PC-3 (cell line): ENCODE measurements around the gene RGL2. TPM values are rescaled to one million over a fixed set of nuclear protein-coding genes. Genes with fewer than 3 reads are reported as not detected.

Experiments
- ATAC-seq: fragments of 200-7000 bp; cut with Tn5 transposase; 2 replicates; pipeline ENCODE4 v1.9.1; 2020; ENCODE audit warnings: mild to moderate bottlenecking, moderate library complexity
- BruUV-seq: library from RNA; stranded (reverse); fragments of 400-500 nt; replicated peaks from 2 replicates; lab custom pipeline; 2021; lab: Mats Ljungman, UMichigan
- CTCF ChIA-PET: fragments of 300-600 bp; sonication (Branson Sonifier 250); formaldehyde crosslinking; loops from one replicate; lab custom pipeline; 2022; ENCODE audit warnings: antibody characterized with exemption; lab: Charles Lee
- POLR2A ChIA-PET: fragments of 300-600 bp; sonication (Branson Sonifier 250); formaldehyde crosslinking; loops from one replicate; lab custom pipeline; 2022; ENCODE audit warnings: antibody characterized with exemption; ENCODE audit not compliant: unreplicated experiment; lab: Charles Lee
- DNase-seq: peaks from one replicate; pipeline ENCODE4 v3.0.0-alpha.2; 2015
- H2AFZ ChIP-seq: fragments of 300-600 bp; sonication (generic); 2 replicates; pipeline ENCODE4 v1.6.0; 2016; ENCODE audit warnings: antibody characterized with exemption, low read length
- H3F3A ChIP-seq: fragments of 300-600 bp; sonication (generic); one replicate; pipeline ENCODE4 v1.6.0; 2017; ENCODE audit warnings: antibody characterized with exemption, low read length, control low read depth, mild to moderate bottlenecking; ENCODE audit not compliant: unreplicated experiment
- H3K27ac ChIP-seq: fragments of 300-600 bp; sonication (generic); 2 replicates; pipeline ENCODE4 v1.5.1; 2016; ENCODE audit warnings: mild to moderate bottlenecking, low read length
- H3K27me3 ChIP-seq: fragments of 300-600 bp; sonication (generic); 2 replicates; pipeline ENCODE4 v1.6.1; 2016; ENCODE audit warnings: low read length, mixed read lengths
- H3K36me3 ChIP-seq: fragments of 300-600 bp; sonication (generic); 2 replicates; pipeline ENCODE4 v1.6.1; 2016; ENCODE audit warnings: low read depth, mixed run types, low read length, mixed read lengths
- H3K4me1 ChIP-seq: fragments of 300-600 bp; sonication (generic); 2 replicates; pipeline ENCODE4 v1.5.1; 2016; ENCODE audit warnings: low read length; ENCODE audit not compliant: insufficient read depth
- H3K4me2 ChIP-seq: fragments of 300-600 bp; sonication (generic); 2 replicates; pipeline ENCODE4 v1.6.0; 2016; ENCODE audit warnings: low read length
- H3K4me3 ChIP-seq: fragments of 300-600 bp; sonication (generic); 2 replicates; pipeline ENCODE4 v1.5.1; 2016; ENCODE audit warnings: mild to moderate bottlenecking, low read length, mixed read lengths
- H3K79me2 ChIP-seq: fragments of 300-600 bp; sonication (generic); 2 replicates; pipeline ENCODE4 v1.6.1; 2017; ENCODE audit warnings: low read length, mixed read lengths
- H3K9ac ChIP-seq: fragments of 300-600 bp; sonication (generic); 2 replicates; pipeline ENCODE4 v1.6.0; 2016; ENCODE audit warnings: mild to moderate bottlenecking, low read length
- H3K9me2 ChIP-seq: fragments of 300-600 bp; sonication (generic); replicated peaks from 2 replicates; pipeline ENCODE4 v1.6.1; 2016; ENCODE audit warnings: mixed run types, low read length, mixed read lengths
- H3K9me3 ChIP-seq: fragments of 300-600 bp; sonication (generic); 2 replicates; pipeline ENCODE4 v1.6.1; 2016; ENCODE audit warnings: low read length, mixed read lengths
- H4K20me1 ChIP-seq: fragments of 300-600 bp; sonication (generic); 2 replicates; pipeline ENCODE4 v1.6.1; 2016; ENCODE audit warnings: low read length, mixed read lengths
- EZH2 ChIP-seq: fragments of 300-600 bp; sonication (generic); IDR thresholded peaks from one replicate; pipeline ENCODE4 v1.6.1; 2017; ENCODE audit warnings: antibody characterized with exemption, mild to moderate bottlenecking, low read length; ENCODE audit not compliant: unreplicated experiment
- EZH2phosphoT487 ChIP-seq: fragments of 300-600 bp; sonication (generic); IDR thresholded peaks from 2 replicates; pipeline ENCODE4 v1.6.1; 2018; ENCODE audit warnings: mild to moderate bottlenecking, antibody characterized with exemption, low read length, borderline replicate concordance
- intact Hi-C: fragments of 100-400 bp; cut with micrococcal nuclease; formaldehyde crosslinking; loops from 2 replicates; pipeline ENCODE4 v1.9.0; 2023
- total RNA-seq: library from RNA; depleted of rRNA; stranded (reverse); fragments of >200 nt; gene quantifications from 2 replicates; pipeline ENCODE4 v1.2.3, GENCODE V29; 2014
- TF ChIP-seq, protein P1 (sequence below): fragments of 300-600 bp; sonication (generic); conservative IDR thresholded peaks from 2 replicates; pipeline ENCODE4 v1.5.1; 2017; ENCODE audit warnings: antibody characterized with exemption, low read depth, mild to moderate bottlenecking, low read length

RGL2 gene
- total RNA-seq, 1 experiment from 2014 or later = 34.9 TPM

DNA sequence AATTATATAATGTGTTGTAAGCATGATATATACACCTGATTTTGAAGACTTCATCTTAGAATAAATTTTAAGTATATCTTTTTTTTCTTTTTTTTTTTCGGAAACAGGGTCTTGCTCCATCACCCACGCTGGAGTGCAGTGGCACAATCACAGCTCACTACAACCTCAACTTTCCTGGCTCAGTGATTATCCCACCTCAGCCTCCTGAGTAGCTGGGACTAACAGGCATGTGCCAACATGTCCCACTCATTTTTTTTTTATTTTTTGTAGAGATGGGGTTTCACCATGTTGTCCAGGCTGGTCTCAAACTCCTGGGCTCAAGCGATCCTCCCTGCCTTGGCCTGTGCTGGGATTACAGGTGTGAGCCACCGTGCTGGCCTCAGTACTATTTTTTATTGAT is 44.2 kb downstream of the RGL2 start:
- H3K9ac ChIP-seq = no peak overlapping the region
- peaks cover 14% of the 10 kb centered on the region for H3F3A ChIP-seq
- H2AFZ ChIP-seq = no peak overlapping the region
- no peak overlapping the region for H3K4me2 ChIP-seq
- no peaks in the 10 kb centered on the region for H3K9me3 ChIP-seq
- CTCF ChIA-PET = no interaction called here
- H3K4me3 ChIP-seq = no peak overlapping the region
- no peaks in the 10 kb centered on the region for H3K27me3 ChIP-seq
- TF ChIP-seq EZH2phosphoT487 = no peak
- no peak for TF ChIP-seq EZH2
- TF ChIP-seq, protein P1, sequence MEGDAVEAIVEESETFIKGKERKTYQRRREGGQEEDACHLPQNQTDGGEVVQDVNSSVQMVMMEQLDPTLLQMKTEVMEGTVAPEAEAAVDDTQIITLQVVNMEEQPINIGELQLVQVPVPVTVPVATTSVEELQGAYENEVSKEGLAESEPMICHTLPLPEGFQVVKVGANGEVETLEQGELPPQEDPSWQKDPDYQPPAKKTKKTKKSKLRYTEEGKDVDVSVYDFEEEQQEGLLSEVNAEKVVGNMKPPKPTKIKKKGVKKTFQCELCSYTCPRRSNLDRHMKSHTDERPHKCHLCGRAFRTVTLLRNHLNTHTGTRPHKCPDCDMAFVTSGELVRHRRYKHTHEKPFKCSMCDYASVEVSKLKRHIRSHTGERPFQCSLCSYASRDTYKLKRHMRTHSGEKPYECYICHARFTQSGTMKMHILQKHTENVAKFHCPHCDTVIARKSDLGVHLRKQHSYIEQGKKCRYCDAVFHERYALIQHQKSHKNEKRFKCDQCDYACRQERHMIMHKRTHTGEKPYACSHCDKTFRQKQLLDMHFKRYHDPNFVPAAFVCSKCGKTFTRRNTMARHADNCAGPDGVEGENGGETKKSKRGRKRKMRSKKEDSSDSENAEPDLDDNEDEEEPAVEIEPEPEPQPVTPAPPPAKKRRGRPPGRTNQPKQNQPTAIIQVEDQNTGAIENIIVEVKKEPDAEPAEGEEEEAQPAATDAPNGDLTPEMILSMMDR = no peak
- H3K9me2 ChIP-seq = no peaks in the 10 kb centered on the region
- POLR2A ChIA-PET = no interaction called here
- no TSS peak for BruUV-seq
- intact Hi-C loops = no loop called here
- H3K27ac ChIP-seq = no peak overlapping the region
- 0 out of 2 replicates have a peak, but pooled peaks cover 2% of the 10 kb centered on the region for H3K79me2 ChIP-seq
- ATAC-seq (no peak), DNase-seq (no peak)
- H4K20me1 ChIP-seq = no peaks in the 10 kb centered on the region
- H3K36me3 ChIP-seq = peaks cover 8% of the 10 kb centered on the region; the same call in 1 of the 2 replicates
- peaks cover 30% of the 10 kb centered on the region for H3K4me1 ChIP-seq

GRCh38 chr6:33252759-33253158 is 46.0 kb downstream of the RGL2 start:
- peaks cover 30% of the 10 kb centered on the region for H3K4me1 ChIP-seq
- TF ChIP-seq EZH2phosphoT487 = no peak
- TF ChIP-seq, protein P1 = no peak
- TF ChIP-seq EZH2 = no peak
- peaks cover 7% of the 10 kb centered on the region for H3F3A ChIP-seq
- ATAC-seq (no peak), DNase-seq (no peak)
- ChIA-PET CTCF (no interaction called here), POLR2A (no interaction called here)
- intact Hi-C loops = no loop called here
- no TSS peak for BruUV-seq
- no peak overlapping the region for H3K27ac ChIP-seq
- peaks cover 3% of the 10 kb centered on the region; the same call in 1 of the 2 replicates for H3K36me3 ChIP-seq
- no peaks in the 10 kb centered on the region for H3K9me2 ChIP-seq
- H3K4me2 ChIP-seq = no peak overlapping the region
- H2AFZ ChIP-seq = no peak overlapping the region
- H3K79me2 ChIP-seq = 0 out of 2 replicates have a peak, but pooled peaks cover 2% of the 10 kb centered on the region
- no peak overlapping the region for H3K9ac ChIP-seq
- no peaks in the 10 kb centered on the region for H3K27me3 ChIP-seq
- no peaks in the 10 kb centered on the region for H3K9me3 ChIP-seq
- no peak overlapping the region for H3K4me3 ChIP-seq
- no peaks in the 10 kb centered on the region for H4K20me1 ChIP-seq

- H3K36me3 ChIP-seq = no peaks in the 10 kb centered on the region
- H3K27me3 ChIP-seq = no peaks in the 10 kb centered on the region
- ATAC-seq (no peak), DNase-seq (no peak)
- no peaks in the 10 kb centered on the region for H3K9me3 ChIP-seq
- H4K20me1 ChIP-seq = no peaks in the 10 kb centered on the region
- H3F3A ChIP-seq = peaks cover 7% of the 10 kb centered on the region
- ChIA-PET CTCF (no interaction called here), POLR2A (no interaction called here)
- no peak overlapping the region for H3K4me3 ChIP-seq
- no TSS peak for BruUV-seq
- no peaks in the 10 kb centered on the region for H3K79me2 ChIP-seq
- H3K4me1 ChIP-seq = peaks cover 30% of the 10 kb centered on the region
- H3K4me2 ChIP-seq = no peak overlapping the region
- H2AFZ ChIP-seq = no peak overlapping the region
- TF ChIP-seq, protein P1 = no peak
- TF ChIP-seq EZH2 = no peak
- no peak for TF ChIP-seq EZH2phosphoT487
- H3K27ac ChIP-seq = no peak overlapping the region
- no peak overlapping the region for H3K9ac ChIP-seq
- H3K9me2 ChIP-seq = no peaks in the 10 kb centered on the region
- intact Hi-C loops = loop anchor here (2.0 kb wide), 1 partner anchor 47 kb away; the partner anchor contains the start of gene RGL2
Measured at GRCh38 chr6:33251395-33252012, 47.2 kb downstream of the RGL2 start.
